HL-60 (cell line): ENCODE results near the gene RAB31.

ENCODE experiments used
- DNase-seq, 2 experiments: peaks; one replicate each; pipeline ENCODE4 v3.0.0-alpha.2; 2010 to 2020; ENCODE audit warnings: low read depth in 1 of 2, low spot score in 1 of 2
- H3K27ac ChIP-seq: fragments of 250-450 bp; sonication (Bioruptor Pico); replicated peaks from 2 replicates; pipeline ENCODE4 v1.5.1; 2020; ENCODE audit warnings: mild to moderate bottlenecking, moderate library complexity
- H3K27me3 ChIP-seq: fragments of 250-450 bp; sonication (Bioruptor Pico); 2 replicates; pipeline ENCODE4 v1.5.1; 2021; ENCODE audit warnings: mild to moderate bottlenecking, moderate library complexity; ENCODE audit not compliant: insufficient read depth, poor library complexity, severe bottlenecking
- H3K4me3 ChIP-seq: replicated peaks from 2 replicates; pipeline ENCODE4 v1.5.1; 2011; ENCODE audit warnings: mild to moderate bottlenecking, control low read depth, low read length; ENCODE audit not compliant: insufficient read depth
- GABPA ChIP-seq: IDR thresholded peaks from 2 replicates; pipeline ENCODE4 v1.6.1; 2012; ENCODE audit warnings: low read depth
- POLR2AphosphoS5 ChIP-seq: IDR thresholded peaks from 2 replicates; pipeline ENCODE4 v1.6.1; 2012; ENCODE audit warnings: low read depth
- REST ChIP-seq: IDR thresholded peaks from 2 replicates; pipeline ENCODE4 v1.6.1; 2012; ENCODE audit warnings: low read depth; ENCODE audit not compliant: insufficient replicate concordance
- SPI1 ChIP-seq: IDR thresholded peaks from 2 replicates; pipeline ENCODE4 v1.6.1; 2012; ENCODE audit warnings: low read depth, mild to moderate bottlenecking, borderline replicate concordance
- TF ChIP-seq, protein P1 (sequence below): IDR thresholded peaks from one replicate; pipeline ENCODE4 v1.5.1; 2011; ENCODE audit warnings: low read length, control low read depth, inconsistent platforms; ENCODE audit not compliant: insufficient read depth

The RAB31 gene

DNA sequence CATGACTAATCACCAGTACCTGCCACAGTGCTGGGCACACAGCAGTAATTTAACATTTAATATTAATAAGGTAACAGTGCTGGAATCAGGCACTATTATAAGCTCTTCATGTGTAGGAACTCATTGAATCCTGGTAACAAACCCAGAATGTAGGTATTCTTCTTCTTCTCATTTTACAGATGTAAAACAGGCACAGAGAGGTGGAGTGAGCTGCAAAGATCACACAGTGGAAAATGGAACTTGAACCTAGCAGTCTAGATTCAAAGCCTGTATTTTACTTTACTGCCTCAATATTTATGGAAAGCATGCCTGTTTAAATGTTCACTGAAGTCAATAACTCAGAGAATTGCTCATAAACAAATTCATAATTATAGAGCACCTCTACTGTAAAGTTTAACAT, 202.0 kb downstream of the RAB31 start:
- Histone ChIP-seq H3K4me3 (no peak overlapping the region), H3K27ac (no peak overlapping the region), H3K27me3 (no peaks in the 10 kb centered on the region)
- no peak for TF ChIP-seq SPI1
- TF ChIP-seq, protein P1, sequence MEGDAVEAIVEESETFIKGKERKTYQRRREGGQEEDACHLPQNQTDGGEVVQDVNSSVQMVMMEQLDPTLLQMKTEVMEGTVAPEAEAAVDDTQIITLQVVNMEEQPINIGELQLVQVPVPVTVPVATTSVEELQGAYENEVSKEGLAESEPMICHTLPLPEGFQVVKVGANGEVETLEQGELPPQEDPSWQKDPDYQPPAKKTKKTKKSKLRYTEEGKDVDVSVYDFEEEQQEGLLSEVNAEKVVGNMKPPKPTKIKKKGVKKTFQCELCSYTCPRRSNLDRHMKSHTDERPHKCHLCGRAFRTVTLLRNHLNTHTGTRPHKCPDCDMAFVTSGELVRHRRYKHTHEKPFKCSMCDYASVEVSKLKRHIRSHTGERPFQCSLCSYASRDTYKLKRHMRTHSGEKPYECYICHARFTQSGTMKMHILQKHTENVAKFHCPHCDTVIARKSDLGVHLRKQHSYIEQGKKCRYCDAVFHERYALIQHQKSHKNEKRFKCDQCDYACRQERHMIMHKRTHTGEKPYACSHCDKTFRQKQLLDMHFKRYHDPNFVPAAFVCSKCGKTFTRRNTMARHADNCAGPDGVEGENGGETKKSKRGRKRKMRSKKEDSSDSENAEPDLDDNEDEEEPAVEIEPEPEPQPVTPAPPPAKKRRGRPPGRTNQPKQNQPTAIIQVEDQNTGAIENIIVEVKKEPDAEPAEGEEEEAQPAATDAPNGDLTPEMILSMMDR: no peak
- no peak for TF ChIP-seq POLR2AphosphoS5
- TF ChIP-seq REST: no peak
- no peak for TF ChIP-seq GABPA
- no peak for DNase-seq

GRCh38 chr18:9910661-9911060, 202.6 kb downstream of the RAB31 start:
- TF ChIP-seq SPI1 (no peak), GABPA (no peak), REST (no peak), POLR2AphosphoS5 (no peak)
- TF ChIP-seq, protein P1: no peak
- DNase-seq: no peak
- H3K27ac ChIP-seq: no peak overlapping the region
- H3K4me3 ChIP-seq: no peak overlapping the region
- H3K27me3 ChIP-seq: no peaks in the 10 kb centered on the region

DNA sequence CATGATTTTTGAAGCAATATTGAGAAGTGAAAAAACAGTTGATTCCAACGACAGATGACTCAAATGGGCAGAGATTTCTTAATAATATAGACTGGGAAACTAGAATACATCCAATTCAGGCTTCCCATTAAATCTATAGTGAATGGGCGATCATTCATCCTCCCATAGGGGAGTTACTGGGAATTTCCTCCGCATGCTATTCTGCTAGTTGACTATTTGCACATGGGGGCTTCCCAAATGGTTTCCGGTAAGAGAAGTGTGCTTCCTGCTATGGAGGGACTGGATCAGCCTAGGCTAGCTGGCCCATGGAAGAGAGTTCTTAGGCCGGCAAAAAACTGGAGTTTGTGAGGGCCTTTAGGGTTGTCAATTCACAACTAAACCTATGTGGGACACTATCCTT, 203.1 kb downstream of the RAB31 start:
- Histone ChIP-seq H3K27me3 (no peaks in the 10 kb centered on the region), H3K4me3 (no peak overlapping the region), H3K27ac (no peak overlapping the region)
- DNase-seq: no peak
- no peak for TF ChIP-seq GABPA
- TF ChIP-seq REST: no peak
- TF ChIP-seq, protein P1: no peak
- no peak for TF ChIP-seq POLR2AphosphoS5
- TF ChIP-seq SPI1: no peak
